ENCODE results near the gene ZNF891. TPM values are rescaled to one million over a fixed set of nuclear protein-coding genes. Genes with fewer than 3 reads are reported as not detected.

Gene ZNF891
- total RNA-seq, 1 donor from 2014 or later: 0.53 TPM

GRCh38 chr12:133120385-133121191 is 9.5 kb downstream of the ZNF891 start:
- TF ChIP-seq CTCF (IDR thresholded peaks at IDR 0.05; ENCODE audit: insufficient read depth, low read length, severe bottlenecking): no peak
- DNase-seq (ENCODE audit: low read depth): peak; percentile 4
- Histone ChIP-seq H3K36me3 (ENCODE audit: control insufficient read depth, insufficient read depth, low read length) (no peaks in the 10 kb centered on the region), H3K4me3 (ENCODE audit: low read depth, low read length) (no peak overlapping the region), H3K27me3 (ENCODE audit: control insufficient read depth, insufficient read depth, low read length) (no peaks in the 10 kb centered on the region)
- no peak for FAIRE-seq

GRCh38 chr12:133108150-133108549 is 21.9 kb downstream of the ZNF891 start:
- peaks cover 6% of the 10 kb centered on the region for H3K36me3 ChIP-seq (ENCODE audit: control insufficient read depth, insufficient read depth, low read length)

GRCh38 chr12:133107121-133107520 is 23.0 kb downstream of the ZNF891 start:
- Histone ChIP-seq H3K36me3 (ENCODE audit: control insufficient read depth, insufficient read depth, low read length) (peaks cover 7% of the 10 kb centered on the region), H3K4me3 (ENCODE audit: low read depth, low read length) (no peak overlapping the region), H3K27me3 (ENCODE audit: control insufficient read depth, insufficient read depth, low read length) (no peaks in the 10 kb centered on the region)
- no peak for FAIRE-seq
- no peak for DNase-seq (ENCODE audit: low read depth)
- TF ChIP-seq CTCF (IDR thresholded peaks at IDR 0.05; ENCODE audit: insufficient read depth, low read length, severe bottlenecking): no peak

More at GRCh38 chr12:133108150-133108549, 21.9 kb downstream of the ZNF891 start:
- no peak for FAIRE-seq
- DNase-seq (ENCODE audit: low read depth): no peak
- H3K27me3 ChIP-seq (ENCODE audit: control insufficient read depth, insufficient read depth, low read length): no peaks in the 10 kb centered on the region
- H3K4me3 ChIP-seq (ENCODE audit: low read depth, low read length): no peak overlapping the region
- no peak for TF ChIP-seq CTCF (IDR thresholded peaks at IDR 0.05; ENCODE audit: insufficient read depth, low read length, severe bottlenecking)

GRCh38 chr12:133106253-133106652 is 23.8 kb downstream of the ZNF891 start:
- H3K36me3 ChIP-seq (ENCODE audit: control insufficient read depth, insufficient read depth, low read length): peaks cover 7% of the 10 kb centered on the region
- no peak for FAIRE-seq
- peak; percentile 5 for DNase-seq (ENCODE audit: low read depth)
- no peaks in the 10 kb centered on the region for H3K27me3 ChIP-seq (ENCODE audit: control insufficient read depth, insufficient read depth, low read length)
- no peak overlapping the region for H3K4me3 ChIP-seq (ENCODE audit: low read depth, low read length)
- TF ChIP-seq CTCF (IDR thresholded peaks at IDR 0.05; ENCODE audit: insufficient read depth, low read length, severe bottlenecking): no peak

GRCh38 chr12:133105620-133106019 is 24.5 kb downstream of the ZNF891 start:
- no peaks in the 10 kb centered on the region for H3K27me3 ChIP-seq (ENCODE audit: control insufficient read depth, insufficient read depth, low read length)
- FAIRE-seq (no peak), DNase-seq (ENCODE audit: low read depth) (no peak)
- no peak overlapping the region for H3K4me3 ChIP-seq (ENCODE audit: low read depth, low read length)
- peaks cover 7% of the 10 kb centered on the region for H3K36me3 ChIP-seq (ENCODE audit: control insufficient read depth, insufficient read depth, low read length)
- no peak for TF ChIP-seq CTCF (IDR thresholded peaks at IDR 0.05; ENCODE audit: insufficient read depth, low read length, severe bottlenecking)

All from bronchial epithelial cell (primary cell).